DMS53 treated with DMSO at 0.1 percent for 48 hours (cell line): ENCODE data around the gene NCAPH2.

Source experiments
- DNase-seq: peaks from one replicate; lab custom pipeline; 2025; ENCODE audit not compliant: unreplicated experiment; lab: John Stamatoyannopoulos, UW

Gene NCAPH2

DNA sequence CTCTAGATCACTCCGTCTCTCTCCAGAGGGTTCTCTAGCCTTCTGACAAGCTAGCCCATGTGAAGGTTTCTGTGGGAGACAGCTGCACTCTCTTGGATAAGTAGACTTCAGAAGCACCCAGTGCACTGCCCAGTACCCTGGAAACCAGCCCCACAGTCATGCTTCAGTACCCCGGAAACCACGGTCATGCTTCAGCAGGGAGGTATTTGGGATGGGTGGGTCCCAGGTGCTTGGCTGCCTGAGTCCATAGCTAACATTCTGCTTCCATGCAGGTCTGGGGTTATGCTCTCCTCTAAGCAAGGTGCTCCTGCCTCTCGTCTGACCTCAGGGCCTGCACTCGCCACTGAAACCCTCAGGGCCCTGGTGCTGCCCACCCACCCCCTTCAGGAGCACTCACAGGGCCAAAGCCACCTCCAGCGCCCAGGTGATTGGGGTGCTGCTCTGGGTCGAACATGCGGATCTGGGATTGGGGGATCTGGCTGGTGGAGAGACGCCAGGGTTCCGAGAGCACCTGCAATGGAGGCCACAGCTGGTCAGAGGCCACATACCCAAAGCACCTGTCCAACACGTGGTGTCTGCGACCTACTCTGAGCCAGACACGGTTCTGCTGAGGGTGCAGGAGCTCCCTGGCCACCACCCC lies 62.0 kb downstream of the NCAPH2 start:
- no peak for DNase-seq

DNA sequence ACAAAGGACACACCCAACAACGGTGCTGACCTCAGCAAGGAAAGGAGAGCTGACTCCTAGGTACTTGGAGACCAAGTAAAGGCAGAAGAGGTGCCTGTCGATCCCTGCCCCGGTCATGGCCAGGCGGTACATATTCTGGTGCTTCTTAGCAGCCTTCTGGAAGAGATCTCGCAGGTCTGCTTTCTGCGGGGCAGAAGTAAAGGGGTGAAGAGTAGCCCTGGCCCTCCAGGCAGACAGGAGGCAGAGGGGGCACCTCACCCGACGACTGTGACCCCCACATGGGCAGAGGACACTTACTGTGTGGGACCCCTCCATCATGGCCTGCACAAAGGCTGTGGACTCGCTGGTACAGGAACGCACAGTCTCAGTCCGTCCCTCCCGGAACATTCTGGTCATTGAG lies 62.8 kb downstream of the NCAPH2 start:
- DNase-seq = no peak

DNA sequence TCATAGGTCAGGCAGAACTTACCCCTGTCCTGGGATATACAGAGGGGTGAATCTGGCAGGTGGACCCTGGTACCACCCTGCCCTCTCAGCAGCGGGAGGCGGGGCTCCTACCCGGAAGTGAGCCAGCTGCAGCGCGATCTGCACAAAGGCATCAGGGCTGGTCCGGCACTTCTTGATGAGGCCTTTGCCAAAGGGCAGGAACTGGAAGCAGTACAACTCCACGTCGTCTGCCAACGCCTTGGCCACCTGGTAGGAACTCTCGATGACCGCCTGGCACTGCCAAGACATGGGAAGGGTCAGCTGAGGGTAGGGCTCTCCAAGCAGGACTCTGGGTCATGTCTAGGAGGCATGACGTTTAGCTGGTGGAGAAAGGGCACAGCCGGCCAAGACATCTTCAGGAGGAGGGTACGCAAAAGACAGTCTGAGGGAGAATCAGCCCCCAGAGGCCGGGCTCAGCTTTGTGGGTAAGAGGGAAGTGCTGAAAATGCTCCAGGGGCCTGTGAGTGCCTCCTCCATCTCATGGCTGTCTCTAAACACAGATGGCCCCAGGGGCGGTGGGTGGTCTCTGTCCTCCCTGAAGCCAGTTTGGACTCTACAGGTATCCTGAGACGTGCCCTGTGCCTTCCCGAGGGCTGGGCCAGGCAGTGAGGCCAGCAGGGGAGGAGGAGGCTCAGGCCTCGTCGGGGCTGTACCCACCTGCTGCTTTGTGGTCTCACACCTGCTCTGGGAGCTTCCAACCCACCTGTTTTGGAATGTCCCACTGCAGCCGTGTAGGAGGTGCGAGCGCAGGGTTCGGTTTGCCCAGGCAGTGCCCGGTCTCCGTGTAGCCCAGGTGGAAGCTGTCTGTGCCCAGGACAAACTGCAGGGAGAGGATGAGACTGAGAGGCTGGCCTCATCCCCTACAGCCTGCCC lies 63.5 kb downstream of the NCAPH2 start:
- no peak for DNase-seq

DNA sequence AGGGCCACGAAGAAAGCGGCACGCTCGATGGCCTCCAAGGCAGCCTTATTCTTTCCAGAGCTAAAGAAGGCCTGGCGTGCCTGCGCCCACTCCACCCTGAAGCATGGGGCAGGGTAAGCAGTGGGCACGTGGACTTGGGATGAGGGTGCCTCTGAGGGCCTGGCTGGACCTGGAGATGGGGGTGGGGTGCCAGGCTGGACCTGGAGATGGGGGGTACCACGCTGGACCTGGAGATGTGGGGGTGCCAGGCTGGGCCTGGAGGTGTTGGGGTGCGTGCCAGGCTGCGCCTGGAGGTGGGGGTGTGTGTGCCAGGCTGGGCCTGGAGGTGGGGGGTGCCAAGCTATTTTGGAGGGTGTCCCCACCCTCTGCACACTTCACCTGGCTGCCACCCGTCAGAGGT lies 64.9 kb downstream of the NCAPH2 start:
- no peak for DNase-seq

DNA sequence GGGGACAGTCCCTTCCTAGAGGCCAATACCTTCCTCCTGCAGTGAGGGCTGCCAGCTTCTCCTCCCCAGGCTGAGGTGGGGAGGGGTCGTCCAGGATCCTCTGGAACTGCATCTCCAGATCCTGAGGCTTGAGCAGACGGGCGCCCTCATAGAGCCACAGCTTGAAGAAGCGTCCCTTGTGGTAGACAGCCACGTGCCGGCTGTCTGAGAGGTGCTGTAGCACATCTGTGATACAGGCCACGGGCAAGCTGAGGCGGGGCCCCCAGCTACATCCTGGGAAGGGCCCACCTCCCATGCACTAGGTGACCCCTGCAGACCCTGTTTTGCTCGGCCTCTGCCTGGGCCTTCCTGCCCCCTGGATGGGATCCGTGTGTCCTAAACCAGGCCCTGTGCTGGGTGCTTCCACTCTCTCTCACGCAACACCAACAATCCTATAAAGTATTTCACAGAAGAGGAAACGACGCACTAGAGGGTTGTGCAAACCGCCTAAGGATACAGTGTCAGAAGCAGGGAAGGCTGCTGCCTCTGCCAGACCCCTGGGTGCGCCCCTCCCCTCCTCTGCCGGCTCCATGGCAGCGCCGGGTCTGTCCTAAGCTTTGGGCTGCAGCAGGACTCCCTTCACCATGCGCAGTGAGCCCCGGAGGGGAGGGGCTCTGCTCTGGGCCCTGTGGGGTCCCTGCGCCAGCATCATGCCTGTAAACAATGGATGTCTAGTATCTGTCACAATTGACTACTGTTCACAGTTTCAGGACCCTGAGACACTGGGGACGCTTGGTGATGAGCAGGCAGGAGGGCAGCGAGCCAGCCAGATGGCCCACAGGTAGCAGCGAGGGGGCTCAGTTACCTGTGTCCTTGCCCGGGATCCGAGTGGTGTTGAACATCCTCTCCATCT lies 65.7 kb downstream of the NCAPH2 start:
- DNase-seq = no peak

DNA sequence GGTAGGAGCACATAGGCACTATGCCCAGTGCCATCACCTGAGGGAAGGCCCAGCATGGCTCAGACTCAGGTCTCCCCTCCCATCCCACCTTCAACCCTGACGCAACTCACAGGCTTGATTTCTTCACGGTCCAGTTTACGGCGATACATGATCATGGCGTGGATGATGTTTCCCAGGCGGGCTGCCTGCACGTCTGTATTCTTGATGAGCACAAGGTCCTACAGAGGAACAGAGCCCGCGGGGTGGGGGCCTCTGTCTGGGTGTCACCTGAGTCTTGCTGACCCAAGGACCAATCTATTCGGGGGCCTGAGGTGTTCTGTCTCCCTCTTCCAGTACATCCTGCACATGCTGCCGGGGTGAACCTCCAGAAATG lies 66.3 kb downstream of the NCAPH2 start:
- no peak for DNase-seq
